ENCODE data around the gene TGFA. TPM values are rescaled to one million over a fixed set of nuclear protein-coding genes. Genes with fewer than 3 reads are reported as not detected.

The TGFA gene
- total RNA-seq, 1 donor from 2014 or later, result not detected

GRCh38 chr2:70469435-70469834 is 84.2 kb downstream of the TGFA start:
- Histone ChIP-seq H3K4me3 (no peak overlapping the region), H3K4me2 (no peak overlapping the region), H3K9me3 (ENCODE audit: low read depth) (no peaks in the 10 kb centered on the region), H3K36me3 (no peaks in the 10 kb centered on the region), H3F3A (ENCODE audit: low read depth) (peaks cover 4% of the 10 kb centered on the region), H2AFZ (replicated peaks) (no peak overlapping the region), H3K27me3 (no peaks in the 10 kb centered on the region), H3K9ac (no peak overlapping the region), H3K4me1 (peaks cover 17% of the 10 kb centered on the region), H3K27ac (no peak overlapping the region), H3K79me2 (ENCODE audit: low read depth) (no peaks in the 10 kb centered on the region), H4K20me1 (ENCODE audit: low read depth) (no peaks in the 10 kb centered on the region)
- H3K4me1 Mint-ChIP-seq, result peaks cover 5% of the 10 kb centered on the region
- no peak for TF ChIP-seq EZH2 (IDR thresholded peaks at IDR 0.05)
- TF ChIP-seq CTCF (IDR thresholded peaks at IDR 0.05), result peak; percentile 31
- no peak overlapping the region for H3K4me3 Mint-ChIP-seq
- no peaks in the 10 kb centered on the region for H3K36me3 Mint-ChIP-seq
- no peaks in the 10 kb centered on the region for H3K9me3 Mint-ChIP-seq
- DNase-seq (ENCODE audit: low spot score), result no peak
- H3K27me3 Mint-ChIP-seq (ENCODE audit: insufficient read depth, low read depth), result peaks cover 2% of the 10 kb centered on the region
- no peak overlapping the region for H3K27ac Mint-ChIP-seq

- peaks cover 4% of the 10 kb centered on the region for H3F3A ChIP-seq (ENCODE audit: low read depth)
- H3K79me2 ChIP-seq (ENCODE audit: low read depth), result no peaks in the 10 kb centered on the region
- no peak overlapping the region for H3K4me3 ChIP-seq
- Mint-ChIP-seq H3K4me1 (peaks cover 5% of the 10 kb centered on the region), H3K9me3 (no peaks in the 10 kb centered on the region), H3K36me3 (no peaks in the 10 kb centered on the region), H3K4me3 (no peak overlapping the region), H3K27me3 (ENCODE audit: insufficient read depth, low read depth) (peaks cover 2% of the 10 kb centered on the region), H3K27ac (no peak overlapping the region)
- H3K9me3 ChIP-seq (ENCODE audit: low read depth), result no peaks in the 10 kb centered on the region
- H4K20me1 ChIP-seq (ENCODE audit: low read depth), result no peaks in the 10 kb centered on the region
- peak; percentile 15 for DNase-seq (ENCODE audit: low spot score)
- H3K9ac ChIP-seq, result no peak overlapping the region
- no peaks in the 10 kb centered on the region for H3K27me3 ChIP-seq
- peaks cover 17% of the 10 kb centered on the region for H3K4me1 ChIP-seq
- H3K36me3 ChIP-seq, result no peaks in the 10 kb centered on the region
- H3K27ac ChIP-seq, result no peak overlapping the region
- TF ChIP-seq CTCF (IDR thresholded peaks at IDR 0.05) (no peak), EZH2 (IDR thresholded peaks at IDR 0.05) (no peak), EZH2phosphoT487 (IDR thresholded peaks at IDR 0.05) (no peak)
- no peak overlapping the region for H3K4me2 ChIP-seq
- H2AFZ ChIP-seq (replicated peaks), result no peak overlapping the region
Observed at GRCh38 chr2:70468878-70469277, 84.7 kb downstream of the TGFA start.

GRCh38 chr2:70467831-70468779 is 85.5 kb downstream of the TGFA start:
- Histone ChIP-seq H3K9me3 (ENCODE audit: low read depth) (no peaks in the 10 kb centered on the region), H4K20me1 (ENCODE audit: low read depth) (no peaks in the 10 kb centered on the region), H2AFZ (replicated peaks) (no peak overlapping the region), H3K79me2 (ENCODE audit: low read depth) (no peaks in the 10 kb centered on the region), H3K27ac (no peak overlapping the region), H3K36me3 (no peaks in the 10 kb centered on the region), H3K9ac (no peak overlapping the region), H3K4me2 (no peak overlapping the region), H3K4me1 (peaks cover 16% of the 10 kb centered on the region), H3K27me3 (no peaks in the 10 kb centered on the region), H3K4me3 (no peak overlapping the region), H3F3A (ENCODE audit: low read depth) (peaks cover 4% of the 10 kb centered on the region)
- H3K4me1 Mint-ChIP-seq, result peaks cover 5% of the 10 kb centered on the region
- no peak overlapping the region for H3K4me3 Mint-ChIP-seq
- H3K27me3 Mint-ChIP-seq (ENCODE audit: insufficient read depth, low read depth), result peaks cover 2% of the 10 kb centered on the region
- H3K36me3 Mint-ChIP-seq, result no peaks in the 10 kb centered on the region
- no peak for TF ChIP-seq EZH2phosphoT487 (IDR thresholded peaks at IDR 0.05)
- TF ChIP-seq EZH2 (IDR thresholded peaks at IDR 0.05), result no peak
- no peak for TF ChIP-seq CTCF (IDR thresholded peaks at IDR 0.05)
- H3K9me3 Mint-ChIP-seq, result no peaks in the 10 kb centered on the region
- H3K27ac Mint-ChIP-seq, result no peak overlapping the region
- no peak for DNase-seq (ENCODE audit: low spot score)
